Vagina (tissue), 2 donors: Measurements from ENCODE around the gene MED13L. TPM values are rescaled to one million over a fixed set of nuclear protein-coding genes. Genes with fewer than 3 reads are reported as not detected.
"Not testable (repeated sequence)": the region's sequence is repeated elsewhere in the genome, so short reads cannot be mapped to it uniquely, and the experiment has no call there.

Source experiments
- DNase-seq, 2 donors: peaks; one replicate each; pipeline ENCODE4 v3.0.0-alpha.2; 2017; ENCODE audit errors: extremely low spot score in 2 of 2
- H3K27ac ChIP-seq: fragments of 200-600 bp; sonication (generic); one replicate; pipeline ENCODE4 v1.5.1; 2019
- H3K27me3 ChIP-seq: fragments of 200-600 bp; sonication (generic); one replicate; pipeline ENCODE4 v1.5.1; 2019
- H3K36me3 ChIP-seq, 2 donors: fragments of 200-600 bp; sonication (generic); one replicate each; pipeline ENCODE4 v1.5.1; 2017 to 2019
- H3K4me1 ChIP-seq: fragments of 200-600 bp; sonication (generic); one replicate; pipeline ENCODE4 v1.5.1; 2019
- H3K4me3 ChIP-seq, 2 donors: fragments of 200-600 bp; sonication (generic); 1 replicate in 1 of 2; 2 replicates in 1 of 2; pipeline ENCODE4 v1.5.1; 2016 to 2019
- H3K9me3 ChIP-seq: fragments of 200-600 bp; sonication (generic); one replicate; pipeline ENCODE4 v1.5.1; 2019
- CTCF ChIP-seq, 3 experiments: fragments of 450-650 bp in 2 of 3; fragments of 200-600 bp in 1 of 3; sonication (generic) in 1 of 3; IDR thresholded peaks; one replicate each; pipeline ENCODE4 v1.5.1; 2017 to 2019; ENCODE audit warnings: antibody characterized with exemption in 3 of 3, mild to moderate bottlenecking in 2 of 3, moderate library complexity in 2 of 3
- POLR2A ChIP-seq, 2 donors: fragments of 450-650 bp; IDR thresholded peaks; one replicate each; pipeline ENCODE4 v1.6.1; 2017; ENCODE audit warnings: antibody characterized with exemption in 2 of 2, mild to moderate bottlenecking in 2 of 2, moderate library complexity in 2 of 2
- POLR2AphosphoS5 ChIP-seq, 2 donors: sonication (generic); formaldehyde crosslinking; IDR thresholded peaks; one replicate each; pipeline ENCODE4 v1.9.0; 2017; ENCODE audit warnings: antibody characterized with exemption in 2 of 2, mild to moderate bottlenecking in 2 of 2, low read depth in 1 of 2; ENCODE audit not compliant: insufficient read depth in 1 of 2
- intact Hi-C: fragments of 100-400 bp; cut with DNase I; formaldehyde crosslinking; loops from one replicate; pipeline ENCODE4 v1.15.1; 2023
- total RNA-seq: library from RNA; depleted of rRNA; stranded (reverse); fragments of >200 nt; gene quantifications from one replicate; pipeline ENCODE4 v1.2.3, GENCODE V29; 2016

Gene MED13L
- total RNA-seq, 1 donor from 2014 or later: 161 TPM

- intact Hi-C loops: no loop called here
- Histone ChIP-seq H3K4me3 (no peak overlapping the region), H3K27ac (no peak overlapping the region), H3K4me1 (no peaks in the 10 kb centered on the region), H3K9me3 (no peaks in the 10 kb centered on the region), H3K36me3 (no peaks in the 10 kb centered on the region), H3K27me3 (no peaks in the 10 kb centered on the region)
- TF ChIP-seq CTCF (IDR thresholded peaks at IDR 0.05) (no peak), POLR2AphosphoS5 (IDR thresholded peaks at IDR 0.05; ENCODE audit: insufficient read depth in 1 of 2, low read depth in 1 of 2) (no peak), POLR2A (IDR thresholded peaks at IDR 0.05) (no peak)
- DNase-seq: no peak
Observed at GRCh38 chr12:116287842-116288301, 10.4 kb upstream of the MED13L start.

- TF ChIP-seq POLR2A (IDR thresholded peaks at IDR 0.05): no peak
- no peak for TF ChIP-seq POLR2AphosphoS5 (IDR thresholded peaks at IDR 0.05; ENCODE audit: insufficient read depth in 1 of 2, low read depth in 1 of 2)
- no peak for TF ChIP-seq CTCF (IDR thresholded peaks at IDR 0.05)
- no peaks in the 10 kb centered on the region for H3K4me1 ChIP-seq
- H3K9me3 ChIP-seq: no peaks in the 10 kb centered on the region
- no peak overlapping the region for H3K4me3 ChIP-seq
- no peak for DNase-seq
- no peaks in the 10 kb centered on the region for H3K36me3 ChIP-seq
- no peaks in the 10 kb centered on the region for H3K27me3 ChIP-seq
- H3K27ac ChIP-seq: no peak overlapping the region
- intact Hi-C loops: no loop called here
Observed at GRCh38 chr12:116284396-116284795, 6.9 kb upstream of the MED13L start.

GRCh38 chr12:116283881-116284280 lies 6.4 kb upstream of the MED13L start:
- DNase-seq, H3K9me3 ChIP-seq, H3K4me1 ChIP-seq, H3K27ac ChIP-seq, H3K27me3 ChIP-seq, intact Hi-C loops, H3K4me3 ChIP-seq, H3K36me3 ChIP-seq: not testable (repeated sequence)

GRCh38 chr12:116282371-116283286 lies 5.1 kb upstream of the MED13L start:
- H3K9me3 ChIP-seq: no peaks in the 10 kb centered on the region
- no peak for DNase-seq
- no peak for TF ChIP-seq POLR2AphosphoS5 (IDR thresholded peaks at IDR 0.05; ENCODE audit: insufficient read depth in 1 of 2, low read depth in 1 of 2)
- no peak for TF ChIP-seq CTCF (IDR thresholded peaks at IDR 0.05)
- no peak for TF ChIP-seq POLR2A (IDR thresholded peaks at IDR 0.05)
- no peaks in the 10 kb centered on the region for H3K27me3 ChIP-seq
- intact Hi-C loops: no loop called here
- no peaks in the 10 kb centered on the region for H3K36me3 ChIP-seq
- no peak overlapping the region for H3K27ac ChIP-seq
- no peaks in the 10 kb centered on the region for H3K4me1 ChIP-seq
- no peak overlapping the region for H3K4me3 ChIP-seq

GRCh38 chr12:116280595-116281290 lies 3.2 kb upstream of the MED13L start:
- DNase-seq: no peak
- Histone ChIP-seq H3K36me3 (no peaks in the 10 kb centered on the region), H3K4me1 (peaks cover 4% of the 10 kb centered on the region), H3K4me3 (no peak overlapping the region), H3K27ac (no peak overlapping the region), H3K27me3 (no peaks in the 10 kb centered on the region), H3K9me3 (no peaks in the 10 kb centered on the region)
- intact Hi-C loops: no loop called here
- TF ChIP-seq CTCF (IDR thresholded peaks at IDR 0.05): no peak
- TF ChIP-seq POLR2AphosphoS5 (IDR thresholded peaks at IDR 0.05; ENCODE audit: insufficient read depth in 1 of 2, low read depth in 1 of 2): no peak
- TF ChIP-seq POLR2A (IDR thresholded peaks at IDR 0.05): no peak
